Loucy (cell line): ENCODE data around the gene NOLC1.

Experiments
- CTCF ChIP-seq: fragments of 200-600 bp; sonication (generic); conservative IDR thresholded peaks from 2 replicates; pipeline ENCODE4 v1.5.1; 2014; ENCODE audit warnings: mild to moderate bottlenecking, antibody characterized with exemption, low read length
- EZH2phosphoT487 ChIP-seq: fragments of 200-600 bp; IDR thresholded peaks from 2 replicates; pipeline ENCODE4 v1.6.1; 2018; ENCODE audit warnings: antibody characterized with exemption, mild to moderate bottlenecking, moderate library complexity, borderline replicate concordance

GRCh38 chr10:102198027-102198426, 45.8 kb downstream of the NOLC1 start:
- TF ChIP-seq CTCF: no peak
- no peak for TF ChIP-seq EZH2phosphoT487
